NCI-H226 (cell line): ENCODE results near the gene KRT15.
"Not testable (repeated sequence)": the region's sequence is repeated elsewhere in the genome, so short reads cannot be mapped to it uniquely, and the experiment has no call there.

ENCODE experiments used
- DNase-seq: peaks from one replicate; pipeline ENCODE4 v3.0.0-alpha.2; 2015

Gene KRT15

DNA sequence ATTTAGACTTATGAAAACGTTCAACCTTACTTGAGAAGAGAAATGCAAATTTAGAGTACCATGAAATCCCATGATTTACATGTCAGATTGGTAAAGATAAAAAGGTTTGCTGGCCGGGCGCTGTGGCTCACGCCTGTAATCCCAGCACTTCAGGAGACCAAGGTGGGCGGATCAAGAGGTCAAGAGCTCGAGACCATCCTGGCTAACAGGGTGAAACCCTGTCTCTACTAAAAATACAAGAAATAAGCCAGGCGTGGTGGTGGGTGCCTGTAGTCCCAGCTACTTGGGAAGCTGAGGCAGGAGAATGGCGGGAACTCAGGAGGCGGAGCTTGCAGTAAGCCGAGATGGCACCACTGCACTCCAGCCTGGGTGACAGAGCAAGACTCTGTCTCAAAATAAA is 24.1 kb upstream of the KRT15 start:
- DNase-seq = not testable (repeated sequence)

DNA sequence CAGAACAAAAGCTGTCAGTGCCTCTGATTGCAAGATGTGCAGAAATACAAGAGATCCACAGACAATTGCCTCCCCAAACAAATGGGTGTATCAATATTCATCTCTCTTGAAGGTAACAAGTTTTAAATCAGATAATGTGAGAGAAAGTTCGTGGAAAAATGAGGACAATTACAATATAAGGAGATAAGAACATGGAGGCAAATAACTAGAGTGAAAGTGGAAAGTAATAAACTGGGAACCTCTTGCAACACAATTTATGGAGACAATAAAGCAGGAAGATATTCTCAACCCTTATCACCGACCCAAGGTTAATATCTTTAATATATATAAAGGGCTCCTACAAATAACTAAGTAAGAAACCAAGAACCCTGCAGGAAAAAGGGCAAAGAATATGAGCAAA is 23.7 kb upstream of the KRT15 start:
- no peak for DNase-seq

DNA sequence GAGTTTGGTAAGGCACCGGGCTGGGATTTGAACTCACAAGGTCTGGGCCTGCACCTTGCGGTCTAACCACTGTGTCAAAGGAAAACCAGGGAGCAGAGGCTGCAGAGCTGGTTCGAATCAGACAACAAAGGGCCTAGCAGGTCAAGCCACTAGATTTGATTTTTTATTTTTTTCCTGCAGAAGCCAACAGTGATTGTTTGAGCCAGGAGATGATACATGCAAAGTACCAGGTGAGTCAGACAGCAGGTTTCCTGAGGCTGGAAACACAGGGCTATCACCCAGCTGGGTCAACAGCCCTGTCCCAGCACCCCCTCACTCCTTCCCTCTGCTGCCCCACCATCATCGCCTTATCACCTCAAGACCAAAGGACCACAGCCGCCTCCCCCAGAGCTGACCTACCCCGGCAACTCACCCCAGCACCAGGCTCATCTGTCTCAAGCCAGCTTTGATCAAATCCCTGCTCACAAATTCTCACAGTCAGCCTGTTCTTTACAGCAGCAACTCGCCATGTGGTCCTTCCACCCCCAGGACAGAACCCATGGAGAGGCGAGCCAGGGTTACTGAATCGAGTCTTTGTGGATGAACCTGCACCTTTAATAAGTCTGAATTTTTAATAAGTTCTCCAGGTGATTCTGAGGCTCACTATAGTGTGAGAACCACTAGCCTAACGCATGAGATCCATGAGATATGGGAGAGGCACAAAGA is 22.4 kb upstream of the KRT15 start:
- peak; percentile 46 for DNase-seq

DNA sequence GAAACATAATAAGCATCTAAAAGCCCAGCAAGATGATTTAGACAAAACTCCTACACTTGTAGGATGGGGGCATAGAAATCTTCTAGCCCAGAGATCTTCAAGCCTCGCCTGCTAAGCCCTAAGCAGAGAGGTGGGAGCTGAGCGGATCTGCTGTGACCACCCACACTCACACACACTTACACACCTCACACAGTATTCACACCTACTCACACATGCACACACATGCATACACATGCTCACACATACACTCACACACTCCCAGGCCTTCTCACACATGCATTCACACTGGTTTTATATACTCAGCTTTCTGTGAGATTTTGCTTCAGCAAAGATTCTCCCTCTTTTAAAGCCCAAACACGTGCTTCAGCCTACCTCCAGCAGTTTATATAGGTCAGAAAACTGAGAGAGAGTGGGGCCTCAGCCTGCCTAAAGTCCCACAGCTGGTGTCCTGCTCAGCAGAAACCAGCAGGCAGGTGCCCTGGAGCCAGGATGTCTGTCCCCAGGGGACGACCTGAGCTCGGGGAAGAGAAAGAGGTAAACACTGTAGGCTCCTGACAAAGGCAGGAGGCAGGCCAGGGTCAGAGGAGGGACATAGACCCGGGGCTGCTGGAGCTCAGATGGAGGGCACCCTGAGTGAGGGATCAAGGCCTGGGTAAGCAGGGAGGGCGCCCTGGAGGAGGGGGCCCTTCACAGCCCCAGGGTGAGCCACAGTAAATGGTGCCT is 21.4 kb upstream of the KRT15 start:
- DNase-seq = no peak

DNA sequence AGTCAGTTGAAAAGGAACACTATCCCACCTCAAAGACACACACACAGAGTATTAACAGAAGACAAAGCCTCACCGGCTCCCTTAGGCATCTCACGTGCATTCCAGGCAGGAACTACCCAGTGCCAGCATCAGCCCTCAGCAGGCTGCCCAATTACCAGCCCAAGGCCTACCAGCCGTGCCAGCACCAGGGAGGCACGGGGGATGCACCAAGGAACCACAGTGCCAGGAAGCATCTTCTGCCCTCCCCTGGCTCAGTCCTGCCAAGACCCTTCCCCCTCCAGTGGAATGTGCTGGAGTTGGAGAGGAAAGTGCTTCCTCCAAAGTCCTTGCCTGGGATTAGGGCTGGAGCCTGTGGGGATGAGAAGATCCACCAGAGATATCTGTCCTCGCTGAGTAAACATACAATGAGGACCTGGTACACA is 20.4 kb upstream of the KRT15 start:
- peak; percentile 92 for DNase-seq

DNA sequence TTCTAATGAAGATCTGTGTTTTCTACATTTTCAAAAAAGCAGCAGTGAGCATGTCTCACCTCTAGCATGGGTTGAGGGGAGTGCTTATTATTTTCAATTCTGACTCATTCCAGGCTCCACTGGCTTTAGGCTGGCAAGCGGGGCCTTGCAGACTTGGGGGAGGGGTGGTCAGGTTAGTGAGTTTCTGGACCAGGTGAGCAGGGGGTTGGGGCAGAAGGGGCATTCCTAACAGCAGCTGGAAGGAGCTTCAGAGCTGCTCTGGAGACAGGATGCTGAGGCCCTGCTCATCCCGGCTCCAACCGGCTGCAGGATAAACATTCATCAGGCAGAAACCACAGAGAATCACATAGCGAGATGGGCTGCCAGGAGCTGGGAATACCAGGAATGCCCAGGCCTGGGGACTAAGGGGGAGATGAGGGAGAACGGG is 19.9 kb upstream of the KRT15 start:
- peak; percentile 90 for DNase-seq

DNA sequence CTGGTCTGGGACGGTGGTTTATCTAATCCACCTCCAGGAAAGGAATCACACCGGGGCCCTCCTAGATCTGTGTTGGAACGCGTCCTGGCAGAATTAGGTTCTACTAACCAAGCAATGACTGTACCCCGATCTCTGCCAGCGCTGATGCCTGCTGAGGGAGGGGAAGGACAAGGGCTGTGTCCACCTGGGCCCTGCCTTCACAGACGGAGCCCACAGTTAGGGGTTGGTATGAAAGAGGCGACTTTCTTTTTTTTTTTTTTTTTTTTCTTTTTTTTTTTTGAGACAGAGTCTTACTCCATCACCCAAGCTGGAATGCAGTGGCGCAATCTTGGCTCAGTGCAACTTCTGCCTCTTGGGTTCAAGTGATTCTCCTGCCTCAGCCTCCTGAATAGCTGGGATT is 19.3 kb upstream of the KRT15 start:
- peak; percentile 68 for DNase-seq

DNA sequence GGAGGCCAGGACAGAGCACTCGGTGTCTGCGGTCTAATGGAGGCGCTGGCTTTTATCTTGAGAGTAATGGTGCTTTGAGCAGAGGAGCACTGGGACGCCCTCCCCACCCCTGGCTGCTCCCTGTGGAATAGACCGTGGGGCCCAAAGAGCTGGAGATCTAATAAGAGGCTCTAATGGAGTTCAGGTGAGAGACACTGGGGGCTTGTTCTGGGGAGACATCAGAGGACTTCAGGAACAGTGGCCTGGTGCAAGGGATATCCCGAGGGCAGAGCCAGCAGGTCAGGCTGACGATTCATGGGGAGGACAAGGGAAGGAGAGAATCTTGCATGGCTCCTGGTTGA is 18.9 kb upstream of the KRT15 start:
- no peak for DNase-seq

DNA sequence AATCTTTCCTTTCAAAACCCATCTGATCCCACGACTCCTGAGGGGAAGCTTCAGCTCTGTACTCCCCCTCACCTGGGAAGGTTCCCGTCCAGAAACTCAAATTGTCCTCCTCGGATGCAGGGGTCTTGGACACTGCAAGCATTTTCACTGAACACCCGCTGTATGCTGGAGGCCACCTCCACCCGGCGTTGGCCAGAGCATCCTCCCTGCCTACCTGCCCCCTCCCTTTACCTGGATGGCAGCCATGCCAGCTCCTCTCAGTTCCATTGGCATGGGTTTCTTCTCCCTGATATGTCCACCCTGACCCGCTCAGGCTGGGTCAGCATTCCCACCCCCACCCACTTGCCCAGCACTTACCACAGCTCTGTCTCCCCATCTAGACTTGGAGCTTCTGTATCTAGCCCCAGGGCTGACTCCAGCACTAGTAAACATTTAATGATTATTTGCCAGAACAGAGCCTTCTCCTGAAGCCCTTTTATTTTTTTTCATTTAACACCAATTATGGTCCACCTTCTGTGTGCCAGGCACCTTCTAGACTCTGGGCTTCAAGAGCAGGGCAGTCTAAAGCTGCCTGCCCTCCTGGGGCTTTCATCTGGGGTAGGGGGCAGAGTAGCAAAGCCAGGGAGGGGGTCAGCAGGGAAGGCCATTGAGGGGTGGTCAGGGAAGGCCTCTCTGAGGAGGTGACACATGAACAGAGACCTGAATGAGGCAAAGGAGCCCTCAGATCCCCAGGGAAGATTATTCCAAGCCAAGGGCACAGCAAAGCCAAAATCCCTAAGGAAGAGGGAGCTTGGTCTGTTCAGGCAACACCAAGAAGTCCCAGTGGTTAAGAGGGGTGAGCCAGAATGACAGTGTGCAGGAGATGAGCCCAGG is 18.3 kb upstream of the KRT15 start:
- DNase-seq = no peak

DNA sequence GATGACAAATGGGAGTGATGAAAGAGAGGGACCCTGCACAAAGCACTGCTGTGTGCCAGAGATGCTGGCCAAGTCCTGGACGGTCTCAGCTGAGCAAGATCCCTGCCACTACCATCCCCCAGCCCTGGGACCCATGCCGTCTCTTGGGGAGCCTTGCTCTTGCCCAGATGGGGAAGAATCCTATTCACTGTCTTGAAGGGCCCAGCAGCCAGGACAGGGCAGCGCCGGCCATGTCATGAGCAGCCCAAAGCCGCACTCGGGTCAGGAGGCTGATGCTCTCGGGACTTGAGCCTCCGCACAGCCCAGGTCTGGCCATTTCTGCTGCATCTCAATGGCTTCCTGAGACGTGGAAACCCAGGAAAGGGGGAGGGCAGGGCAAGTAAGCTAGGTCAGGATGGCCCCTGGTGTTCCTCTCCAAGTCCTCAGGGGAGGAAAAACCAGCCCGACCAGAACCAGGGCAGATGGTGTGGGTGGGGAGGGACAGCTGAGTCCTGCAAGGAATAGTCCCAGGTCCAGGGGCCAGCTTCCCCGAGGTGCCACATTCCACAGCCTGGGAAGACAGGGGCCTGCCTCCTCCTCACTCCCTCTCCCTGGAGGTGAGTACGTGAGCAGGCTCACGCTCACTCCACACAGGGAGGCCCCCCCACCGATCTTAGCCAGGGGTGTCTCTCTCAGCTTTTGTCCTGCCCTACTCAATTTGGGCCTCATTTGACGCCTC is 17.2 kb upstream of the KRT15 start:
- no peak for DNase-seq

DNA sequence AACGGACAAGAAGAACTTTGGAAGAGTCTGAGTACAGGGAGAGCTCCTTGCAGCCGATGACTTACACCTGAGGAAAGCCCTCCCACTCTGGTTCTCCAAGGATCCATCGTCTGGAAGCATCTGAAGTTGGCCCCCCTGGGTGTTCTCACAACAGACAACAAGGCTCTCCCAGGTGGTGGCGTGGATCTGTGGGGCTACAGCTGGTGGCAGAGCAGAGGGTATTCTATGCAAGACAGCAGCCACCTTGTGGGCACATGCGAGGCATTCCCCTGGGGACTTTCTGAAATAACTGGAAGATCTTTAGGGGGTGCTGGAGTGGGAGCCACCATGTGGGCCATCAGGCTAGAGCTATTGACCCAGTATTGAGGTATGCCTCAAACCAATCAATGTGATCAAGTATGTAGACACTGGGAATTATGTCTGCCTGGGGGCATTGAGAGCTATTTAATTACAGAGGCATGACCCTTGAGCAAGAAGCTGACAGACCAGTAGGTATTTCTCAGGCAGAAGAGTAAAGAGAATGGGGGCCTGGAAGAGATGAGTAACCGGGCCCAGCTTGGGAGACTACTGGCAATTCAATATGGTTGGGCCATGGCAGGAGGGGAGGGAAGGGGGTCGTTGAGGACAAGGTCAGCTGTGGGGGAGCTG is 16.3 kb upstream of the KRT15 start:
- no peak for DNase-seq

DNA sequence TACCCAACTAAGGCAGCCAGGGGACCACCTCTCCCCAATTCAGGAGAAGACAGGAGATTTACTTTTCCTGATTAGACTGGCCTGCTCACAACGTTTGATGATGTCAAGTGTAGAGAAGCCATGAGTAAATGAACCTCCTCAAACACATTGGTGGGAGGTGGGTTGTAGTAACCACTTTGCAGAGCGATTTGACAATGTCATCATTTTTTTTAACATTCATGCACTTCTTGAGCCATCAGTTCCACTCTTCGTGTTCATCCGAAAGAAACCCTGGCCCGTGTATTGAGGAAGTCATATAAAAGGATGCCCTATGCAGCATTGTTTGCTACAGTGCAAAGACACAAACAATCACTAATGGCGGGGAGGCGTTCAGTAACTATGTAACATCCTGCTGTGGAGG is 14.9 kb upstream of the KRT15 start:
- DNase-seq = no peak

DNA sequence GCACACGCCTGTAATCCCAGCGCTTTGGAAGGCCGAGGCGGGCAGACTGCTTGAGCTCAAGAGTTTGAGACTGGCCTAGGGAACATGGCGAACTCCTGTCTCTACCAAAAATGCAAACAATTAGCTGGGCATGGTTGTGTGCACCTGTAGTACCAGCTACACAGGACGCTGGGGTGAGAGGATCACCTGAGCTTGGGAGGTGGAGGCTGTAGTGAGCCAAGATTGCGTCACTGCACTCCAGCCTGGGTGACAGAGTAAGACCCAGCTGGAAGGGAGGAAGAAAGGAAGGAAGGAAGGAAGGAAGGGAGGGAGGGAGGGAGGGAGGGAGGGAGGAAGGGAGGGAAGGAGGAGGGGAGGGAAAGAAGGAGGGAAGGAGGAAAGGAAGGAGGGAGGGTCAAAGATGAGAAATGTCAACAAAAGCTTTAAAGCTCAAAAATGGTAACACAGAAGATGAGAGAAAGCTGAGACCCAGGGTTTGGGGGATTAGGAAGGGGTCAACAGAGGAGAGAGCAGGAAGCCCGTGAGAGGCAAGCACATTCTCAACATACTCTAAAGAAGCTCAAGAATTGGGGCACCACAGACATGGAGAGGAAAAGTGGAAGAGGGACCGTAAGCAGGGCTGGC is 14.4 kb upstream of the KRT15 start:
- no peak for DNase-seq

DNA sequence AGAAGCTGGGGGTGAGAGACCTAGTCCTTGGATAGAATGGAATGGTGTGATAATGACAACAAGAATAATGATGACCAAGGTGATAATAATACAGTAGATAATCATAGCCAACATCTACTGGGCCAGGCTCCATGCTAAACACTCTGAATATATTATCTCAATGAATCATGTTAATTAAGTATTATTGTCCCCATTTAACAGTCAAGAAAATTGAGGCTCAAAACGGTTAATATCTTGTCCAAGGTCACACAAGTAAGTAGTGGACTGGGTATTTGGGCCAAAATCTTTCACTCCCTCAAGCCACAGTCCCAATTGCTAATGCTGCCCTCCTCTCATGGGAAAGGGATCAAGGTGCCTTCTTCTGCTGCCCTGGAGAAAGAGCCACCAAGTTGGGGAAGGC is 13.3 kb upstream of the KRT15 start:
- DNase-seq = no peak

DNA sequence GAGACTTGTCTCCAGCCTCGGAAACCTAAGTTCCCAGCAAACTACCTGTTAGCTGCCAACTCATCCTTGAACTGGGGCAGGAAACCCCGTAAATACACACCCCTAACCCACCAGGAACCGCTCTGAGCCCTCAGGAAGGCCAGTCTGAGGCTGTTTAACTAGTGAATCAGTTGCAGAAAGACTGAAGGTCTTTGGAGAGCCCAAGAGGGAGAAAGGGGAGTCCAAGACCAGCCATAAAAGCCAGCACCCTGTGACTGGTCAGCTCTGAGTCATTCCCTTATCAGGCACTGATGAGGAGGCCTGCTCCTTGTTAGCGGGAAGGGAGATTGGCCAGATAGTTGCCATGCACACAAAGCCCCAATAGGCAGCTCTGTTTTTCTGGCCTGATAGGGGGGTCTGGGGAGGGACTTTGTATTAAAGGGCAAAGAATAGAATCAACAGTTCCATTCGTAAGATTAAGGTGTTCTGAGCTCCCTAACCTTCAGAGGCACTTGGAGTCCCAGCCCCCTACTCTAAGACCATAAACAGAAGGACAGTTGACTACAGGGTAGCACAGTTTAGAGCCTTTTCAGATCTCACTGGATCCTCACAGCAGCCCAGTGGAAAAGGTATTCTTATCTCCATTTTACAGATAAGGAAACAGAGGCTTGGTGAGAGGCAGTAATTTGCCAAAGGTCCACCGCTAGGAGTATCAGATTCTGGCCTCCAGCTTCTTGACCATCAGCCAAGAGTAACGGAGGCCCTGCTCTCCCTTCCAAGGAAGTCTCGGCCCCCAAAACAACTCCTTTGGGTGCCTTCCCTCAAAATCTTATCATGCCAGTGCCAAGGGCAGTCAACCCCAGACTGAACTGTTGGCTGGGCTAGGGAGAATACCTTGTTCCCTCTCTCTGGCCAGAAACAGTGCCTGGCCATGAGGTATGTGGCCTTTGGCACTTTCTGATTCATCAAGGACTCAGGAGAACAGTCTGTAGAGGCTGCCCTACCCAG is 11.7 kb upstream of the KRT15 start:
- DNase-seq = peak; percentile 100

DNA sequence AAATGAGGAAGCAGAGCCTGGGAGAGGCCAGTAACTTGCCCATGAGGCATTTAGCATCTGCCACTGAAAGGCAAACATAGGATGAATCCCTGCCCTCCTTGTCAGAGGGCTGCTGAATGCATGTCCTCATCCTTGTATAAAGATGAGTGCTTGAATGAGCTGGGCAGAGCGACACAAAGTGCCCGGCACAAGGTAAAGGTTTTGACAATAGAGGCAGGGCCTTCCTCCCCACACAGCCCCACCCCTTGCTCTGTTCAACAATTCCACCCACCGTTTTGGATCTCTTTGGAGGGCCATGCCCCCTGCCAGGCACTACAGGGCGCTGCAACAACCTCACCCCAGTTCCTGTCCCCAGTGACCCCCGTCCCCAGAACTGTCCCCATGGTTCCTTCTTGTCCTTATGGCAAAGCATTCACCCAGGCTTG is 10.8 kb upstream of the KRT15 start:
- no peak for DNase-seq

DNA sequence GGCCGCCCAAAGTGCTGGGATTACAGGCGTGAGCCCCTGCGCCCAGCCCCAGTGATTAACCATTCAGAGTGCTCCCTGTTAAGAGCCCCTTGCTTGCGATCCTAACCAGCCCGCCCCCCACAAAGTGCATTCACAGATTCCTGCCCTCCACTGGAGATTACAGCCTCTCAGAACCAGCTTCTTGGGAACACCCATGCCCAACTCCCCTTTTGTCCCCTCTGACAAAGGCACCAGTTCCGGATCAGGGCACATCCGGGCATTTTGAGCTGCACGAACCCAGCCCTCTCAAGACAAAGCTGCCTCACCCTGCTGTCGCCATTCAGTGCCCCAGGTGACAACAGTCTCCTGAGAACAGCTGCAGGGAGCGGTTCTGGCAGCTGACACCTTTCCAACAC is 10.3 kb upstream of the KRT15 start:
- no peak for DNase-seq

DNA sequence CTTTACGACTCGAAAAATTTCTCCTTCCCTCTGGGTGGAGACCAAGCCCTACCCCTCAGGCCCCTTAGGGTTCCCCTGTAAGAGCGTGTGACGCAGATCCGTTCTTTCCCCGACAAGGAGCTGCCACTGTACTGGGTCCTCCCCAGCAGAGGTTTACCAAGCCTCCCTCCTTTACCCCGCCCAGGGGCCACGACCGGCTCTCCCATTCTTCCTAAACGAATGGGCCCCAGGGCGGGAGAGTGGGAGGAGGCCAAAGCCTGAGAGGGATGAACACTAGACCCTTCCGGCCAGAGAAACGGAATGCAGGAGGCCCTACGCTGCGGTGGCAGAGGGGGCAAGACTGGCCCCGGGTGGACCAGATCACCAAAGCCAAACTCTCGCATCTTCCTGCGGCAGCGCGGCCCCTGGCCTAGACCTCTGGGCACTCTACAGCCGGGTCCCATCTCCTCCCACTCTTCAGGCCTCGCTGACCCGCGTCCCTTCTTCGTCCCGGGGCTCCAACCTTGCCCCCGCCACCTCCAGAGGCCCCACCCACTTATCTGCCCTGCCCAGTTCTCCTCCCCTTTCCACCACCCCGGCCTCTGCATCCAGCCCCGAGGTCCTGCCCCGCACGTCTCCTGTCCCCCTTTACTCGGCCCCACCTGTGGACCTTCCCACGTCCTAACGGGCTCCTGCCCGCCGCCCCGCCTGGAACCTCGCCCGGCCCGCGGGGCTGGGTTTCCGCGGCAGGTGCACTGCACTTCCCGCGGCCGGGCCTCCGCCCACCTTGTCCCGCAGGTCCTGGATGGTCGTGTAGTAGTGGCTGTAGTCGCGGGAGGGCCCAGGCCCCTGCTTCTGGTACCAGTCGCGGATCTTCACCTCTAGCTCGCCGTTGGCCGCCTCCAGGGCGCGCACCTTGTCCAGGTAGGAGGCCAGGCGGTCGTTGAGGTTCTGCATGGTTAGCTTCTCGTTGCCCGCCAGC is 8.7 kb upstream of the KRT15 start:
- peak; percentile 50 for DNase-seq

DNA sequence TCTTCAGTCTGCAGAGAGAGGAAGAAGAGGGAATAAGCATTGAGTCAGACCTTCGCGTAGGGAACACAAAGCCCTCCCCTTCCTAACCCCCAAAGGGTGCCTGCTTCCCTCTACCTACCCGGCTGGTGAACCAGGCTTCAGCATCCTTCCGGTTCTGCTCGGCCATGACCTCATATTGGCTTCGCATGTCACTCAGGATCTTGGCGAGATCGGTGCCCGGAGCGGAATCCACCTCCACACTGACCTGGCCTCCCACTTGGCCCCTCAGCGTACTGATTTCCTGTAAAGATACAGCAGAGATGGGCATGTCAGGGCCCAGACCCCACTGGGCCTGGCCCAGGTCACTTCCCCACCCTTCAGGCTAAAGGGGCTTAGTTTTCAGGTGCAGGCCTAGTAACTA is 5.6 kb upstream of the KRT15 start:
- peak; percentile 55 for DNase-seq

DNA sequence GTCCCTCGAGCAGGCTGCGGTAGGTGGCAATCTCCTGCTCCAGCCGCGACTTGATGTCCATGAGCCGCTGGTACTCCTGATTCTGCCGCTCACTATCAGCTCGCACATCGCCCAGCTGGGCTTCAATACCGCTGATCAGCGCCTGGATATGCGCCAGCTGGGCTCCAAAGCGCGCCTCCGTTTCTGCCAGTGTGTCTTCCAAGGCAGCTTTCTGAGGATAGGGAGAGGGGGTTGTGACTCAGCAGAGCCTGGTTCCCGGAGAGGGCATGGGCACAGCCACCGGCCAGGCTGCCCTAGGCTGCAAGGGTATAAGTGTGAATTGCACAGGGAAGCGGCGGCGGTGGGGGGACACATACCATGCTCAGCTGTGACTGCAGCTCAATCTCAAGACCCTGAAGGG is 5.1 kb upstream of the KRT15 start:
- DNase-seq = peak; percentile 30
